GM19395 (cell line): ENCODE data around the gene DOCK9.

ENCODE experiments used
- ATAC-seq: cut with Tn5 transposase; IDR thresholded peaks from one replicate; pipeline ENCODE4 v1.9.1; 2021; ENCODE audit warnings: mild to moderate bottlenecking, moderate library complexity; ENCODE audit not compliant: unreplicated experiment

Gene DOCK9, protein sequence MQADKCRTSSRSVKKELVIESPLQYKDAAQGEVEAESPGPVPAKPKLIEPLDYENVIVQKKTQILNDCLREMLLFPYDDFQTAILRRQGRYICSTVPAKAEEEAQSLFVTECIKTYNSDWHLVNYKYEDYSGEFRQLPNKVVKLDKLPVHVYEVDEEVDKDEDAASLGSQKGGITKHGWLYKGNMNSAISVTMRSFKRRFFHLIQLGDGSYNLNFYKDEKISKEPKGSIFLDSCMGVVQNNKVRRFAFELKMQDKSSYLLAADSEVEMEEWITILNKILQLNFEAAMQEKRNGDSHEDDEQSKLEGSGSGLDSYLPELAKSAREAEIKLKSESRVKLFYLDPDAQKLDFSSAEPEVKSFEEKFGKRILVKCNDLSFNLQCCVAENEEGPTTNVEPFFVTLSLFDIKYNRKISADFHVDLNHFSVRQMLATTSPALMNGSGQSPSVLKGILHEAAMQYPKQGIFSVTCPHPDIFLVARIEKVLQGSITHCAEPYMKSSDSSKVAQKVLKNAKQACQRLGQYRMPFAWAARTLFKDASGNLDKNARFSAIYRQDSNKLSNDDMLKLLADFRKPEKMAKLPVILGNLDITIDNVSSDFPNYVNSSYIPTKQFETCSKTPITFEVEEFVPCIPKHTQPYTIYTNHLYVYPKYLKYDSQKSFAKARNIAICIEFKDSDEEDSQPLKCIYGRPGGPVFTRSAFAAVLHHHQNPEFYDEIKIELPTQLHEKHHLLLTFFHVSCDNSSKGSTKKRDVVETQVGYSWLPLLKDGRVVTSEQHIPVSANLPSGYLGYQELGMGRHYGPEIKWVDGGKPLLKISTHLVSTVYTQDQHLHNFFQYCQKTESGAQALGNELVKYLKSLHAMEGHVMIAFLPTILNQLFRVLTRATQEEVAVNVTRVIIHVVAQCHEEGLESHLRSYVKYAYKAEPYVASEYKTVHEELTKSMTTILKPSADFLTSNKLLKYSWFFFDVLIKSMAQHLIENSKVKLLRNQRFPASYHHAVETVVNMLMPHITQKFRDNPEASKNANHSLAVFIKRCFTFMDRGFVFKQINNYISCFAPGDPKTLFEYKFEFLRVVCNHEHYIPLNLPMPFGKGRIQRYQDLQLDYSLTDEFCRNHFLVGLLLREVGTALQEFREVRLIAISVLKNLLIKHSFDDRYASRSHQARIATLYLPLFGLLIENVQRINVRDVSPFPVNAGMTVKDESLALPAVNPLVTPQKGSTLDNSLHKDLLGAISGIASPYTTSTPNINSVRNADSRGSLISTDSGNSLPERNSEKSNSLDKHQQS (N-terminal part only)

GRCh38 chr13:98977568-98978265, at the start of gene DOCK9:
DOCK9 (minus strand) TSS chr13:98978064; CDS start chr13:98977909, 155 bp downstream.
- ATAC-seq: no peak

- ATAC-seq: no peak
Observed at GRCh38 chr13:99027260-99027659, 49.4 kb upstream of the DOCK9 start.

DNA sequence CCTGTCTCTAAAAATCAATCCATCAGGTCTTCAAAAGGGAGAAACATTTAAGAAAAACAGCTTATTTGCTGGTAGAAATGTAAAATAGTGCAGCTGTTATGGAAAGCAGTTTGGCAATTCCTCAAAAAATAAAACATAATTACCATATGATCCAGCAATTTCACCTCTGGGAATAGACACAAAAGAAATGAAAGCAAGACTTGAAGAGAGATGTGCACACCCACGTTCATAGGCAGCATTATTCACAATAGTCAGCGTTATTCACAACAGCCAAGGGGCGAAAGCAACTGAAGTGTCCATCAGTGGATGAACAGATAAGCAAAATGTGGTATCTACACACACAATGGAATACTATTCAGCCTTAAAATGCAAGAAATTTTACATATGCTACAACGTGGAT, 45.1 kb upstream of the DOCK9 start:
- ATAC-seq: no peak

DNA sequence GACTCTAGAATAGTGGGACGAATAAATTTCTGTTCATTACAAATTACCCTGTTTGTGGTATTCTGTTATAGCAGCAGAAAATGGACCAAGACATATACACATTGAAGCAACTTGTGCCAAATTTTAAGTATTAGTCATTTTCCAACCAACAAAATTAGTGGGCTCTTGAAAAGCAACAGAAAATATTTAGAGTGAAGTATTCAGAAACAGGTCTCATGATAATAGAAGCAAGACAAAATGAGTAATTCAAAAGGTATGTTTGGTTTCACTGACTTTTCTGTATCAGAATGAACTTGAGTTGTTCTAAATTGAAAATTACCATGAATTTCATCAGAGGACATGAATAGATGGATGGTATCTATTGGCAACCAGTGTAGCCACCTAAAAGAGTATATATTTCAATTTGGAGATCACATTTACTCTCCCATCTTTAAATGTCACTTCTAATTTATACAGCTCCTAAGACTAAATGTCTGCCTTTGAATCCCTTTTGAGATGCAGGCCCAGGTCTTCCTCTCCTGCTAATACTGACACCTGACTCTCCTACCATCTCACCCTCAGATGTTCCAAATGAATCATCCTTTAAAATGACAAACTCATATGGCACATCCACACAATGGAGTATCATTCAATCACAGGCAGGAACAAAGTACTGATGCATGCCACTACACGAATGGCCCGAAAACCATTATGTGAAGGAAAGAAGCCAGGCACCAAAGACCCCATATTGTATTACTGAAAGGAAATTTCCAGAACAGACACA, 40.7 kb upstream of the DOCK9 start:
- no peak for ATAC-seq

DNA sequence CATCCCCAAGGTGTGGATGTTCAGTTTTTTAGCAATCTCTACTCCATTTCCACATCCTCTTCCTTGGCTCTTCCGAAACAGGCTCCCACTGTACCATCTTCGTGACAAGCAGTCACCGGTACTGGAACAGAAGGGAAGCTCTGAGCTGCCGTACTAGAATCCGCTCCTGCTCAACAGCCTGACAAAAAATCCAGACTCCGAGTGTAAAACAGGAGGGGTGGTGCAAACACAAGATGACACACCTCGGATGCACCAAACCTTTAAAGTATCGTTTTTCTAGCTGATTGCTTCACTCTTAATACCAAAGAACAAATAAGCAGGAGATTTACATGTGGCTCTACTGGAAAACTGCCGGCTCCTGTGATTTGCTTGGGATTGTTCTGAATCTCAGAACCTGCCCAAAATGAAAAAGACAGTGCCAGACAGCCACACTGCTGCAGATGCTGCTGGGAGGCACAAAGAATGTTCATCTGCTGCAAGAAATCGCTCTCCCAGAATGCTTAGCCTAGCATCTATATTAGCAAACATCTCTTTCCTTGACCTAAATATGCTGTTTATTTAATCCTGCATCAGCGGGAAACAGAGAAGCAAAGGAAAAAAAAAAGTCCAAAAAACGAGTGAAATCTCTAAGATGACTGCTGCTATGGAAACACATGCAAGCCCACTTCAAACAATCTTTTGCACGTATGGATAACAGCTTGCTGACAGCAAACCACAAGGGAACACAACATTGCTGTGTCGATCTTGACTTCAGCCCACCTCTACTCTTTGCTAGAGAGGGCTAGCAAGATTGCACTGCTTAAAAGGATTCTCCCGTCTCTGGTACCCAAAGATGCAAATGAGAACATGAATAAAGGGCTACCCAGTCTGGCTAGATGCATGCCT, 38.0 kb upstream of the DOCK9 start:
- ATAC-seq: no peak

DNA sequence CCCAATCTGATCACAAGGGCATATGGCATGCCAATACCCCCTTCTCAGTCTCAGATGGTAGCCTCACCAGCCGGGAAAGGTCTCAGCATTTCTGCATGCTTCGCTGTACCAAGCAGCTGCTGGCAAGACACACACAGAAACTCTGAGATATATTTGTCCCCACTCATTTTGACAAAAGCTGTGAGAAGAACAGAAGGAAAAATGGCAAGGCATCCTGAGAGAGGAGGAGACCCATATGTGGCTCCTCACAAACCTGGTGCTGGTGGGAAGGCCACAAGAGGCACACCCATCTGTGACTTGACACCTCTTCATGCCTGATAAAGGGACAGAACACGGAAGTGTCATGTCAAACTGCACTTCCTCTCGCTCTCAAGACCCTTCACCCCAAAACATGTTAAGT, 36.7 kb upstream of the DOCK9 start:
- ATAC-seq: no peak

DNA sequence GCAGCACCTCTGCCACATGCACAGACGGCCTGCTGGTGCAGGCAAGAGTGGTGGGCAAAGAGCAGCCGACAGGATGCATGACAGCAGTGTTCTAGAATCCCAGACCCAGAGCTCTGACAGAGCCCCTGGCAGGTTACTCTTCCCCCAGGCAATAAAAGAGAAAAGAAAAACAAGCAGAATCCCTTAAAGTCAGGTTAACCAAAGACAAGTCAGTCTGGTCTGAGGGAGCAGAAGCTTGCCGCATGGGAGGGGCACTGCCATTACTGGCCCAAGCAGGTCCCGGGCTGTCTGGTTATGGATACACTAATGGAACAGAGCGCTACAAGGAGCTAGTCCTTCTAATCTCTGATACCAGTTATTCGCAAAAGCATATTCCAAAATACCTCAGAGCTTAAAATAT, 36.1 kb upstream of the DOCK9 start:
- ATAC-seq: no peak

GRCh38 chr13:99012539-99012938, 34.7 kb upstream of the DOCK9 start:
- no peak for ATAC-seq

DNA sequence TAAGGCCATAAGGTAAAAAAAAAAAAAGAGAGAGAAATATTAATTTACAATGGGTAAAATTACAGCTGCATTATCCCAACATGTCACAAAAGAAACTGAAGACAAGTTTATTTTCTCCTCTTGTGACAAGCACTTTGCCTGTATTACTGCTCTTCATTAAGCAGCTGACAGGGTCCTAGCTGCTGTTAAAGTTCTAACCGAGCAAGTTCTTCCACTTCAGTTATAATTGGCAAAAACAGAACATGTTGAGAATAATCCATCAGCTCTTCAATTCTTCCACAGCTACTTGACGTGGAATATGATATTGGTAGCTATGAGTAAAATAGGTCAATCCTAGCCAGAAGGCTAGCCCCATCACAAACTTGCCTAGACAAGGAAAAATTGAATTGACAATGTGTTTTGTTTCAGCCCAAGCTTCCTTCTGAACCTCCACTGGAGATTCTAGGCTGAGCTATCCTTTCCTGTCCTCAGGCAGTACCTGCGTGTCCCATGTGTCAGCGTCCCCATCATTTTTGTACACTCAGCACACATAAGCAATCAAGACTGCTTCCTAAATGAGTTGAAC, 32.2 kb upstream of the DOCK9 start:
- ATAC-seq: no peak

DNA sequence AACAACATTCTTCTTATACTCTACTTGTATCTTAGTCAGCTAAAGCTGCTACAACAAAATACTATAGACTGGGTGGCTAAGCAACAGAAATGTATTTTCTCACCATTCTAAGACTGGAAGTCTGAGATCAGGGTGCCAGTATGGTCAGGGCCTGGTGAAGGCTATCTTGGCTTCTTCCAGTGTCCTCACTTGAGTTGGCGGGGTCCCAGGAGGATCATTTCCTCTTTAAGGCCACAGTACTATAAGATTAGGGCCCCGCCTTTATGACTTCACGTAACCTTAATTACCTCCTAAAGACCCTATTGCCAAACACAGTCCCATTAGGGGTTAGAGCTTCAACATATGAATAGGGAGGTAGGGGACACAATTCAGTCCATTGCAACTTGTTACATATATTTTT, 30.7 kb upstream of the DOCK9 start:
- ATAC-seq: no peak

DNA sequence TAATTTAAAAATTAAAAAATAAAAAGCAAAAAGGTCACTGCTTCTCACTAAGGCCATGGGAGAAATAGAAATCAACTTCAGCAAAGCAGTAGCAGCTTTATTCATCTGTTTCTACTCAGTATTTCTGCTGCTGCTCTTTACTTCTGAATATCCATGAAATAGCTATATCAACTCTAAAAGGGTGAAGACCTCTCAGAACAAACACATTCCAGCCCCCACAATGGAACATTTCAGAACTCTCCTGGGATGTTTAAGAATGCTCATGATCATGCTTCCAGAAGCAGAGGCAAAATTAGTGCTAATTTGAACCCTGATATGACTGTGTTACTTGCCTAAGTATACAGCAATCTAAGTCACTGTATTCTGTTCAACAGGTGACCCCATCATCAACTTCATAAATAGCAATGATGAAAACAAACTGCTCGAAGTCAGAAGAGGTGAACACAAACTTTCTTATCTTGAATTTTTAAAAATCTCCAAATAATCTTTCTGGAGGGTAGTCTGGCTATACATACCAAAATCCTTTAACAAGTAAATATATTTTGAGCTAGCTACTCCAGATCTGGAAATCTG, 29.6 kb upstream of the DOCK9 start:
- no peak for ATAC-seq

DNA sequence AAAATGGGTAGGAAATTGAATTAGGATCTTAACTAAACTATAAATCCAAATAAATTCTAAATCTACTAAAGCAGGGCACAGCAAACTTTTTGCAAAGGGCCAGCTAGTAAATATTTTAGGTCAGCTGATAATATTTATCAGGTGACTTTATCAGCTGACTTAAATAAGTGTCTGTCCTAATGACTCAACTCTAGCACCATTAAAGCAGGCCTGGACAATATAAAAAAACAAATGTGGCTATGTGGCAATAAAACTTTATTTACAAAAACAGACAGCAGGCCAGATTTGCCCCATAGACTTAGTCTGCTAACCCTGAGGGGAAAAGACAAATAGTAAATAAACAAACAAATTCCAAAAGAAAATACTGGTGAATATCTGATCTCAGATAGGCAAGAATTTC, 27.7 kb upstream of the DOCK9 start:
- ATAC-seq: no peak

- ATAC-seq: no peak
Observed at GRCh38 chr13:99004978-99005377, 27.1 kb upstream of the DOCK9 start.

GRCh38 chr13:99003851-99004471, 26.1 kb upstream of the DOCK9 start:
- ATAC-seq: no peak

DNA sequence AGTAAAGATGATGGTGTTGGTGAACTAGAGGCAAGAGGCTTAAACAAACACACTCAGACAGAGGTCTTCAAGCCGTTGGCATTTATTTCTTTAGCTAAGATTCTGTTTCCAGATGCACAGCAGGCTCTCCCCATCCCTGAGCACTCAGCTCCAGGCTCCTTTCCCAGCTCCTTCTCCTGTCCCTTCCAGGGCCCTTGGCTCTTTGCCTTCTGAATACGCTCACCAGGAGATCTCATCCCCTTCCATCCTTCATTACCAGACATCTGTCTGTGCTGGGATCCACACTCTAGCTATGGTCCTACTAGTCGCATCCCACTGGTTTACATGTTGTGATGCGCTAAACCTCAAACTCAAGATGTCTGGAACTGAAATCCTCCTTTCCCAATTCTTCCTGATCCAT, 25.3 kb upstream of the DOCK9 start:
- no peak for ATAC-seq

DNA sequence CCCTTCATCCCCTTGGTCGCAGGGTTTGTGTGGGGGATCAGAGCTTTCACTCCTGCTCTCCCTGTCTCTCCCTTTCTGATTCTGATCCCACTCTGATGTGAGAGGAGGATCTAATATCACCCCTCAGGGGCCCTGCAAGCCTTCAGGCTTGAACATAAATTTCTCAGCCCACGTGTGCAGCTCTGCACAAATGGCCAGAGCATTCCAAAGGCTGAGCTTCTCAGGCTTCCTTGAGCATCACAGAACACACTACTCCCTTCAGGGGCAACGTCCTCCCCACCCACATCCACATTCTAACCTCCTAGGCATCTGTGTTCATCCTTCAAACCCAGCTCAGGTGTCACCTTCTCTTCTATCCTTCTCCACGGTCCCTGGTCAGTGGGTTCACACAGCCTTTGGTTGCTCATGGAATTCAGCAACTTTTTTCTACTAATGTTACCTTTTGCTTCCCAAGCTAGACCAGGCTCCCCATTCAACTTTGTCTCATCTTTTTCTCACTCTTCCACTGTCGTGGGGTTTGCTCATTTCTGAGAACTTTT, 24.4 kb upstream of the DOCK9 start:
- ATAC-seq: no peak

DNA sequence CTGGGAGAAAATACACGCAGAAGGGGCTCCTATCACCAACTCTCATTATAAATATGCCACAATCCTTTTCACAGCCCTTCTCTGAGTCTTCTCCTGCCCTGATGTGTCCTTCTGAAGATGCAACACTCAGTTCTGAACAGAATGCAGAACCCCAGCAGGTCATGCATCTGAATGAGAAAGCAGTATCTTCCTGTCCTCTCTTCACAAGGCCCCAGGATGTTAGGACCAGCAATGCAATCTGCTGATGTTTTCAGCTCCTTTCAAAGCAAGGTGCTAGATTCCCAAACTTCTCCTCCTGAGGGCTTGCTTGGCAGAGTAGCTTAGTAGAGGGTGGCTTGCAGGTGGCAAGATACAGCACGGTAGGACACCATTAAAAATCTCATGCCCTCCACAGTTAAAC, 22.3 kb upstream of the DOCK9 start:
- ATAC-seq: no peak

GRCh38 chr13:98999639-98999952, 21.7 kb upstream of the DOCK9 start:
- ATAC-seq: no peak
